ENCODE measurements around the gene IMP4.
"Not testable (repeated sequence)": the region's sequence is repeated elsewhere in the genome, so short reads cannot be mapped to it uniquely, and the experiment has no call there.

The IMP4 gene

DNA sequence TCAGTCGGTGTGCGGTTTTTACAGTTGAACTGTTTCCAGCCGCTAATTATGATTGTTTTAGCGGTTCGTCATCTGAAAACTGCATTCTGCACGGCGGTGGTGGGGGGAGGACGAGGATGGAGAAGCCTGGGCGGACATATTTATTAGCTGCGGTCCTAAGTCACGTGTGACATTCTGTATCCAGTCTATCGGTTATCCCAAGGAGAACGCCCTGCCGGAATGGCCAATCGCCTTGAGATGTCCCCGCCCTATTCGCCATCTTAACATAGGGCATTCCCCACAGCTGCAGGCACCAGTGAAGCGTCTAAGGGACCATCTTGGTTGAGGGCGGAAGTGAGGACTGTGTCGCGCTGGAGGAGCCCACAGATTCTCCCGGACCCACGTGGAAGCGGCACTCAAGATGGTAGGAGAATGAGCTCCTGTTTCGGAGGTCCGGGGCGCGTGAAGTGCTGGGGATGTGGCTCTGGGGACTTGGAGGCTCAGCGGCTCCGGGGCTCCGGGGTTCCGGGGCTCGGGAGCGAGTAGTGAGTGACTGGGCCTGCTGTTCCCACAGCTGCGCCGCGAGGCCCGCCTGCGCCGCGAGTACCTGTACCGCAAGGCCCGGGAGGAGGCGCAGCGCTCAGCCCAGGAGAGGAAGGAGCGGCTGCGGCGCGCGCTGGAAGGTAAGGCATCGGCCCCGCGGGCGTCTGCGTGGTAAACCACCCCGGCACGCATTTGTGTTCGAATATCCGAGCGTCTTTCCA lies at the start of gene IMP4:
Gene IMP4, plus strand, starts transcription at position 365 of the 743 bp plus-strand sequence. Its CDS starts 36 bp downstream, at position 401.
- DNase-seq: peak; percentile 99

DNA sequence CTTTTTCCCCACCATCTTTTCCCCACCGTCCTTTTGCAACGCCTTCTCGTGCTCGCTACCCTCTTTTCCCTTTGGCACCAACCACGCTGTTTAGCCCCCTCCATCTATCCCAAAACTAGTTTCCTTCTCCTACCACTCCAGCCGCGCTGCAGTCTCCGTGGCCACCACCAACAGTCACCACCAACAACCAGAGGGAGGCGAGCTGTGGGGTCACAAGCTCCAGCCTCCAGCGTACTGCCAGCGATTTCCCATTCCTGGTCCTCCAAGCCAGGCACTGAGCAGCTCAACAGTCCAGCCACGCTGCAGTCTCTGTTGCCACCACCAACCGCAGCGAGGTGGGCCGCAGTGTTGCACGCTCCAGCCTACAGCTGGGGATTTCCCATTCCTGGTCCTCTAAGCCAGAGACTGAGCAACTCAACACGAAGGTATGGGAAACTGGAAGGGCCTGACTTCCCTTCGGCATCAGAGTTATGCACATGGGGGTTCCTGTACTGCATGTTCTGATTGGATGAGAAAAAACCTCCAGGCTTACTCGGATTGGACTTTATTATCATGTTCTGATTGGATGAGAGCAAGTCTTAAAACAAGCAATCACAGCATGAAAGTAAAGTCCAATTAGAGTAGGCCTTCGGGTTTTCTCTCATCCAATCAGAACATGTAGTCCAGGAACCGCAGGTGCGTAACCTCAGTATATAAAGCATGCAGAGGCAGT lies 42.3 kb upstream of the IMP4 start:
- DNase-seq: peak; percentile 84

GRCh38 chr2:130300970-130301348 lies 41.7 kb upstream of the IMP4 start:
- DNase-seq: no peak

GRCh38 chr2:130302164-130302886 lies 40.4 kb upstream of the IMP4 start:
- no peak for DNase-seq

DNA sequence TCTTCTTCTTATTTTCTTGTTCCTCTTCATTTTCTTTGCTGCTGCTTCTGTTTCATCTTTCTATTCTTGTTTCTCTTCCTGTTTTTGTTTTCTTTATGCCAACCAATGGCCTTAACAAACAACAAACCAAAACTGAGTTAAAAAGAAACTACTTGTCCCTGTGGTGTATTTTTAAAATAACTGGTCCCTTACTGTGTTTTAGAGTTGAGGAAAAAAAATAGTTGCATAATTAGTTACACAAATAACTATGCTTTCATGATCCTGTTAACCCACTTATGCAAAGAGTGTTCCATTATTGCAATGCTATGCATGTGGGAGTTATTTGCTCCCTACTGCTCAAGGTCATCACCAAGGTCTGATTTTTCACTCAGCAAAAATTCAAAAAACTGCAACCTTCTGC lies 39.5 kb upstream of the IMP4 start:
- no peak for DNase-seq

- DNase-seq: no peak
Measured at GRCh38 chr2:130304726-130305125, 38.0 kb upstream of the IMP4 start.

DNA sequence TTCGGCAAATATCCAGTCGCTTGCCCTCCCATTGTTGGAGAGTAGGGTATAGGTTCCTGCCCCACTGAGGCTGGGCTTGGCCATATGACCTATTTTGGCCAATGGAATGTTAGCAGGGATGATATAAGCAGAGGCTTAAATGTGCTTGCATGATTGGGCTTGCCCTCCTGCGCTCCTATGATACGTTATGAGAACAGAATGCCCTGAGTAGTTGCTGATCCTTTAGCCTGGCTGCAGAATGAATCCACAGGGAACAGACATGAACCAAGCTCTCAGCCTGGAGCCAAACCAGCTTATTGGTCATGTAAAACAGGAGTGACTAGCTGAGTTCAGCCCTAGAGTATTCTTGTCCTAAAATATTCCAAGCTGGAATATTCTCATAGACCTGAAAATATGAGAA lies 34.8 kb upstream of the IMP4 start:
- DNase-seq: no peak

DNA sequence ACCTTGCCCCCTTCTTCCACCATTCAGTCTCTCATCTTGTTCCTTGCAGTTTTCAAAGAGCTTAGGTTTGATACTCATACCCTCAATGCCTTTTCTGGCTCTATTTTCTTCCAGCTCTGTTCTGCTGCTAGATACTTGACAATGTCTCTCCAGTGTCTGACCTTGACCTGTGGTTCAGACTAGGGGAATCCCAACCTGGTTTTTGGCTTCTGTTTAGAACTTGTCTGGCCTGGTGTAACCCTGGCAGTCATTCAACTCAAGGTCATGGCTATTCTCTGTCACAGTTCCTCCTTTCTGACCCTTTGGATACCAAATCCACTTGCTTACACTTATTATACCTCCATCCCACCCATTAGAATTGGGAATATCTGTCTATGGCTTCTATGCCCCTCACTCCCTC lies 31.8 kb upstream of the IMP4 start:
- DNase-seq: no peak

- DNase-seq: no peak
Measured at GRCh38 chr2:130313812-130314334, 28.8 kb upstream of the IMP4 start.

GRCh38 chr2:130314377-130314776 lies 28.3 kb upstream of the IMP4 start:
- DNase-seq: no peak

DNA sequence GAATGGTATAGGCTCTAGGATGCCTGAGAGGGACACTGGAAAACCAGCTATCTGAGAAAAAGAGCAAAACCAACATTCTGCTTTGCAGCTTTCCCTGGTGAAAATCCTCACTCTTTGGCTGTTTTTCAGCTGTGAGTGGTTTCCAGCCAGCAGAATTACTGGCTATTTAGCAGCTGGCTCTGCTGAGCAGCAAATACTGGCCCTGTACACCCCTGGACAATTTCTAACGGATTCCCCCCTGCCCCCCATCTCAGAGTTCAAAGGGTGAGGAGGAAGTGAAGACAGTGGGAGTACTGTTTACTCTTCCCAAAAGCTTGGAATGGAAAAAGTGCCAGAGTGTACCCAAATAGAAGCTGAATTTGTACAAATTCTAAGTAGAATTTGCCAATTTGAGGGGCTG lies 26.1 kb upstream of the IMP4 start:
- no peak for DNase-seq

- DNase-seq: no peak
Measured at GRCh38 chr2:130318906-130319305, 23.8 kb upstream of the IMP4 start.

DNA sequence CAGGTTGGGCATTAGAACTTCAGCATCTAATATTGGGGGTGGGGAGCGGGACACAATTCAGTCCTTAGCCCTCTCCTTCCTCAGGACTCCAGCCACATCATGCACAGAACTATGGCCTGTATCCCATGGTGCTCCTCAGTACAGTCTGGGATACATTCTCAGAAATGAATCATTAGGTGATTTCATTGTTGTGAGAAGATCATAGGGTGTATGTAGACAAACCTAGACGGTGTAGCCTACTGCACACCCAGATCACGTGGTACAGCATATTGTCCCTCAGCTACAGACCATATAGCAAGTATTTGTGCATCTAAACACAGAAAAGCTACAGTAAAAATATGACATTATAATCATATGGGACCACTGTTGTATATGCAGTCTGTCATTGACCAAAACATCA lies 23.2 kb upstream of the IMP4 start:
- no peak for DNase-seq

DNA sequence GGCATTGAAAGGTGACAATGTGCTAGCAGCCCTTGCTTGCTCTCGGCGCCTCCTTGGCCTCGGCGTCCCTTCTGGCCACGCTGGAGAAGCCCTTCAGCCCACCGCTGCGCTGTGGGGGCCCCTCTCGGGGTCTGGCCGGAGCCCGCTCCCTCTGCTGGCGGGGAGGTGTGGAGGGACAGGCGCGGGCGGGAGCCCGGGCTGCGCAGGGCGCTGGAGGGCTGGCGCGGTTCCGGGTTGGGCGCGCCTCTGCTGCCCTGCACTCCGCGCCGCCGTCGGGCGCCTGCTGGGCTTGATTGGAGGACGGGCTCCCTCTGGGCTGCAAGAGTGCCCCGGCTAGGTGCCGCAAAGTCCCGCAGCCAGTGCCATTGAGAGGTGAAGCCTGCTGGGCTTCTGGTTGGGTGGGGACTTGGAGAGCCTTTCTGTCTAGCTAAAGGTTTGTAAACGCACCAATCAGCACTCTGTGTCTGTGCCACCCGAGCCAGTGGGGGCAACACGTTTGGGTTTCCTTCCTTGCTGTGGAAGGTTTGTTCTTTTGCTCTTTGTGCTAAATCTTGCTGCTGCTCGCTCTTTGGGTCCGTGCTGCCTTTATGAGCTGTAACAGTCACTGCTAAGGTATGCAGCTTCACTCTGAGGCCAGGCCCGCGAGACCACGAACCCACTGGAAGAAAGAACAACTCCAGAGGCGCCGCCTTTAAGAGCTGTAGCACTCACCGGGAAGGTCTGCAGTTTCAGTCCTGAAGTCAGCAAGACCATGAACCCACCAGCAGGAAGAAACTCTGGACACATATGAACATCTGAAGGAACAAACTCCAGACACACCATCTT lies 14.8 kb upstream of the IMP4 start:
- DNase-seq: peak; percentile 69

DNA sequence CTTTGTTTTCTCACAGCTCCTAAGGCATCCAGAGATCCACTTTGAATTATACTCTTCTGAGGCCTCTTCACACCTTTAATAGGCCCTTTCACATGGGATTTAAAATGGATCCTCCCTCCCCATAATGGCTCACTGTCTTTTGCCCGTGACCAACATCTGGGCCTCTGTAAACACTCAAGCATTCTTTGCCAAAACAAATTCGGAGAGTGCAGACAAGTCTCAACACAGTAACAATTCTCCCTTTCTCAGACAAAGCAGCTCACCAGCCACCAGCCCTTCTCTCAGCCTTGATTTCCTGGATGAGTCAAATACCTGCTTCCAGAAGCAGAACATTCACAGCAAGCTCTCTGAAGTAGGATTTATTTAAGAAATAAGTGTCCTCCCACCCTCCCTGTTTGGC lies 14.0 kb upstream of the IMP4 start:
- peak; percentile 40 for DNase-seq

GRCh38 chr2:130332271-130333073 lies 10.2 kb upstream of the IMP4 start:
- DNase-seq: peak; percentile 76

GRCh38 chr2:130333253-130333652 lies 9.4 kb upstream of the IMP4 start:
- not testable (repeated sequence) for DNase-seq

DNA sequence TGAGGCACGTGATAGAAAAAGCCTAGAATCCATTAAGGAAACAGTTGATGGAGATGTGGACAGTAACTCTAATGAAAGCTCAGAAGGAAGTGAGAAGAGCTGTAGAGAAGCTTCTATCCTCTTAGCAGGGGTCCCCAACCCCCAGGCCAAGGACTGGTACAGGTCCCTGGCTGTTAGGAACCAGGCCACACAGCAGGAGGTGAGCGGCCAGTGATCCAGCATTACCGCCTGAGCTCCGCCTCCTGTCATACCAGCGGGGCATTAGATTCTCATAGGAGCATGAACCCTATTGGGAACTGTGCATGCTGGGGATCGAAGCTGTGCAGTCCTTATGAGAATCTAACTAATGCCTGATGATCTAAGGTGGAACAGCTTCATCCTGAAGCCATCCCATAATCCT lies 8.7 kb upstream of the IMP4 start:
- DNase-seq: no peak

- DNase-seq: no peak
Measured at GRCh38 chr2:130335226-130335625, 7.5 kb upstream of the IMP4 start.

- DNase-seq: no peak
Measured at GRCh38 chr2:130336150-130336876, 6.4 kb upstream of the IMP4 start.

All from NCI-H2227 treated with DMSO at 0.1 percent for 48 hours (cell line).